RWPE2 (cell line): ENCODE results near the gene MAP3K2.
A peak's percentile ranks its signal among the peaks of the same experiment; 100 is the strongest.

Experiments used
- ATAC-seq: fragments of 200-7000 bp; cut with Tn5 transposase; 3 replicates; pipeline ENCODE4 v1.9.1; 2021; ENCODE audit warnings: low read depth
- DNase-seq: peaks from one replicate; pipeline ENCODE4 v3.0.0-alpha.2; 2020; ENCODE audit warnings: low spot score
- H3K27ac ChIP-seq: fragments of 450-650 bp; 2 replicates; pipeline ENCODE4 v1.5.1; 2017; ENCODE audit warnings: mild to moderate bottlenecking; ENCODE audit not compliant: poor library complexity, severe bottlenecking
- H3K27me3 ChIP-seq: fragments of 250-450 bp; sonication (Bioruptor Pico); 2 replicates; pipeline ENCODE4 v1.5.1; 2021; ENCODE audit warnings: mild to moderate bottlenecking, moderate library complexity; ENCODE audit not compliant: insufficient read depth, poor library complexity, severe bottlenecking
- H3K36me3 ChIP-seq: fragments of 250-450 bp; sonication (Bioruptor Pico); 2 replicates; pipeline ENCODE4 v1.5.1; 2020; ENCODE audit warnings: low read depth, mild to moderate bottlenecking, moderate library complexity
- H3K4me1 ChIP-seq: fragments of 250-450 bp; sonication (Bioruptor Pico); 2 replicates; pipeline ENCODE4 v1.5.1; 2021; ENCODE audit warnings: mild to moderate bottlenecking, moderate library complexity; ENCODE audit not compliant: insufficient read depth, poor library complexity, severe bottlenecking
- H3K4me3 ChIP-seq: fragments of 250-450 bp; sonication (Bioruptor Pico); 2 replicates; pipeline ENCODE4 v1.5.1; 2021; ENCODE audit warnings: mild to moderate bottlenecking, moderate library complexity; ENCODE audit not compliant: severe bottlenecking
- H3K9me3 ChIP-seq: fragments of 250-450 bp; sonication (Bioruptor Pico); 2 replicates; pipeline ENCODE4 v1.5.1; 2021; ENCODE audit warnings: mild to moderate bottlenecking, moderate library complexity; ENCODE audit not compliant: severe bottlenecking
- TF ChIP-seq, protein P1 (sequence below): fragments of 450-650 bp; IDR thresholded peaks from one replicate; pipeline ENCODE4 v1.5.1; 2017; ENCODE audit warnings: mild to moderate bottlenecking, moderate library complexity; ENCODE audit not compliant: poor library complexity, severe bottlenecking

MAP3K2 gene

GRCh38 chr2:127423478-127423843 is 35.7 kb upstream of the MAP3K2 start:
- no peak for DNase-seq
- H3K4me3 ChIP-seq, result peak overlapping the region; percentile 37
- TF ChIP-seq, protein P1, sequence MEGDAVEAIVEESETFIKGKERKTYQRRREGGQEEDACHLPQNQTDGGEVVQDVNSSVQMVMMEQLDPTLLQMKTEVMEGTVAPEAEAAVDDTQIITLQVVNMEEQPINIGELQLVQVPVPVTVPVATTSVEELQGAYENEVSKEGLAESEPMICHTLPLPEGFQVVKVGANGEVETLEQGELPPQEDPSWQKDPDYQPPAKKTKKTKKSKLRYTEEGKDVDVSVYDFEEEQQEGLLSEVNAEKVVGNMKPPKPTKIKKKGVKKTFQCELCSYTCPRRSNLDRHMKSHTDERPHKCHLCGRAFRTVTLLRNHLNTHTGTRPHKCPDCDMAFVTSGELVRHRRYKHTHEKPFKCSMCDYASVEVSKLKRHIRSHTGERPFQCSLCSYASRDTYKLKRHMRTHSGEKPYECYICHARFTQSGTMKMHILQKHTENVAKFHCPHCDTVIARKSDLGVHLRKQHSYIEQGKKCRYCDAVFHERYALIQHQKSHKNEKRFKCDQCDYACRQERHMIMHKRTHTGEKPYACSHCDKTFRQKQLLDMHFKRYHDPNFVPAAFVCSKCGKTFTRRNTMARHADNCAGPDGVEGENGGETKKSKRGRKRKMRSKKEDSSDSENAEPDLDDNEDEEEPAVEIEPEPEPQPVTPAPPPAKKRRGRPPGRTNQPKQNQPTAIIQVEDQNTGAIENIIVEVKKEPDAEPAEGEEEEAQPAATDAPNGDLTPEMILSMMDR, result peak; percentile 13
- H3K36me3 ChIP-seq, result no peaks in the 10 kb centered on the region
- peaks cover 5% of the 10 kb centered on the region for H3K4me1 ChIP-seq
- no peaks in the 10 kb centered on the region for H3K9me3 ChIP-seq
- no peaks in the 10 kb centered on the region for H3K27me3 ChIP-seq
- ATAC-seq, result peak; percentile 86
- H3K27ac ChIP-seq, result no peak overlapping the region

- no peaks in the 10 kb centered on the region for H3K27me3 ChIP-seq
- H3K27ac ChIP-seq, result no peak overlapping the region
- ATAC-seq, result peak; percentile 63
Measured at GRCh38 chr2:127422559-127423477, 35.0 kb upstream of the MAP3K2 start.

DNA sequence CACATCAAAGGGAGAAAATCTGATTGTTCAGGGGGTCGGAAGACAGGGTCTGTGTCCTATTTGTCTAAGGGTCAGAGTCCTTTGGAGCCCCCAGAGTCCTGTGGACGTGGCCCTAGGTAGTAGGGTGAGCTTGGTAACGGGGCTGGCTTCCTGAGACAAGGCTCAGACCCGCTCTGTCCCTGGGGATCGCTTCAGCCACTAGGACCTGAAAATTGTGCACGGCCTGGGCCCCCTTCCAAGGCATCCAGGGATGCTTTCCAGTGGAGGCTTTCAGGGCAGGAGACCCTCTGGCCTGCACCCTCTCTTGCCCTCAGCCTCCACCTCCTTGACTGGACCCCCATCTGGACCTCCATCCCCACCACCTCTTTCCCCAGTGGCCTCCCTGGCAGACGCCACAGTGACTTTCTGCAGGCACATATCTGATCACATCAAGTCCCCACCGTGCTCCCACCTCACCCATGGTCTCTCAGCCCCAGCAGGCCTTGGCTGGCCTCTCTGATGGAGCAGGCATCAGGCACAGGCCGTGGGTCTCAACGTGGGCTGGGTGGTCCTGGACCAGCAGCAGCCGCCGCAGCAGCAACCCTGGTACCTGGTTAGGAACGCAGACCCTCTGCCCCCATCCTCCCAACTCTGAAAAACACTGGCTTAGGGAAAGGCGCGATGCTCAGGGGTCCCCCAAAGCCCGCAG is 34.2 kb upstream of the MAP3K2 start:
- TF ChIP-seq, protein P1, result no peak
- Histone ChIP-seq H3K27me3 (no peaks in the 10 kb centered on the region), H3K4me1 (peaks cover 5% of the 10 kb centered on the region), H3K9me3 (no peaks in the 10 kb centered on the region), H3K27ac (no peak overlapping the region), H3K36me3 (no peaks in the 10 kb centered on the region), H3K4me3 (no peak overlapping the region)
- no peak for DNase-seq
- no peak for ATAC-seq

More at GRCh38 chr2:127422559-127423477, 35.0 kb upstream of the MAP3K2 start:
- DNase-seq, result no peak
- TF ChIP-seq, protein P1, result no peak
- Histone ChIP-seq H3K4me3 (peak overlapping the region; percentile 37), H3K36me3 (no peaks in the 10 kb centered on the region), H3K4me1 (peaks cover 5% of the 10 kb centered on the region), H3K9me3 (no peaks in the 10 kb centered on the region)

DNA sequence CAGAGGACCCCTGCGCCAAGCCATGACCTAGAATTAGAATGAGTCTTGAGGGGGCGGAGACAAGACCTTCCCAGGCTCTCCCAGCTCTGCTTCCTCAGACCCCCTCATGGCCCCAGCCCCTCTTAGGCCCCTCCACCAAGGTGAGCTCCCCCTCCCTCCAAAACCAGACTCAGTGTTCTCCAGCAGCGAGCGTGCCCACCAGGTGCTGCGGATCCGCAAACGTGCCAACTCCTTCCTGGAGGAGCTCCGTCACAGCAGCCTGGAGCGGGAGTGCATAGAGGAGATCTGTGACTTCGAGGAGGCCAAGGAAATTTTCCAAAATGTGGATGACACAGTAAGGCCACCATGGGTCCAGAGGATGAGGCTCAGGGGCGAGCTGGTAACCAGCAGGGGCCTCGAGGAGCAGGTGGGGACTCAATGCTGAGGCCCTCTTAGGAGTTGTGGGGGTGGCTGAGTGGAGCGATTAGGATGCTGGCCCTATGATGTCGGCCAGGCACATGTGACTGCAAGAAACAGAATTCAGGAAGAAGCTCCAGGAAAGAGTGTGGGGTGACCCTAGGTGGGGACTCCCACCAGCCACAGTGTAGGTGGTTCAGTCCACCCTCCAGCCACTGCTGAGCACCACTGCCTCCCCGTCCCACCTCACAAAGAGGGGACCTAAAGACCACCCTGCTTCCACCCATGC is 33.5 kb upstream of the MAP3K2 start:
- Histone ChIP-seq H3K4me3 (no peak overlapping the region), H3K27me3 (no peaks in the 10 kb centered on the region), H3K36me3 (no peaks in the 10 kb centered on the region), H3K9me3 (no peaks in the 10 kb centered on the region), H3K27ac (no peak overlapping the region), H3K4me1 (peaks cover 11% of the 10 kb centered on the region)
- TF ChIP-seq, protein P1, result no peak
- no peak for ATAC-seq
- DNase-seq, result no peak
